ENCODE data around the gene NR2C2. TPM values are rescaled to one million over a fixed set of nuclear protein-coding genes. Genes with fewer than 3 reads are reported as not detected.

The NR2C2 gene
- total and polyA plus RNA-seq, 10 of the 15 experiments (the other 5 are each of a cell fraction or from before 2014, with no cell fraction given), result 2.7 to 30.3 (median 18.3) TPM

DNA sequence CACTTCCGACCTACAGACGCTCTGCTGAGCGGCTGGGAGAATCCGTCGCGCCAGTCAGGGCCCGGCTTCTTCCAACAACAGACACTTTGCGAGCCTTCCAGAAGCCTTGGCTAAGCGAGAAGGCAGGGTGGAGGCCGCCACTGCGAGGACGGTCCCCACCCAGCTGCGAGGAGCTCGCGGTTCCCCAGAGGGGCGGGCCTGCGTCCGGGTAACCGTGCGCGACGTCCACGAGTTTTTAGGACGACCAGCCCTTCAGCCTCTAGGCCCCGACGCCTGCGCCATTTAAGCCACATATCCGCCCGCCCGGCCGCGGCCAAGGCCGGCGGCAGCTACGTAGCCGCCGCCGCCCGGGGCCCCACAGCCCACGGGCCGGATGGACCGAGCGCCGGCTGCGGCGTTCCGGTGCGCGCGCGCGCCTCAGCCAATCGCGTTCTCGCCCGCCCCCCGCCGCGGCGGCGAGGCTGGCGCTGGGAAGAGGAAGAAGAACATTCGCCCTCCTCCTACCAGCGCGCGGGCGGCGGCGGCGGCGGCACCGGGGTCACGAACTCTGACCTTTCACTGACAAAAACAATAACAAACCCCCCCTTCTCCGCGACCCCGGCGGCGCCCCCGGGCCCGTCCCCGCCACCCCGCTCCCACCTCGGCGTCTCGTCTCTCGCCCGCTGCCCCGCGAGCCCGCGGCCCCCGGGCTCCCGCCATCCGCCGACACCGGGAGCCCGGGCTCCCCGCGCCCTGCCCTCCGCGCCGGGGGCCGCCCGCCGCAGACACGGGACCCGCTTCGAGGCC is at the start of gene NR2C2 (continued):
- TF ChIP-seq GABPA (IDR thresholded peaks at IDR 0.05; ENCODE audit: low read depth), result peak; percentile 40; the same call in 1 of the 2 replicates

DNA sequence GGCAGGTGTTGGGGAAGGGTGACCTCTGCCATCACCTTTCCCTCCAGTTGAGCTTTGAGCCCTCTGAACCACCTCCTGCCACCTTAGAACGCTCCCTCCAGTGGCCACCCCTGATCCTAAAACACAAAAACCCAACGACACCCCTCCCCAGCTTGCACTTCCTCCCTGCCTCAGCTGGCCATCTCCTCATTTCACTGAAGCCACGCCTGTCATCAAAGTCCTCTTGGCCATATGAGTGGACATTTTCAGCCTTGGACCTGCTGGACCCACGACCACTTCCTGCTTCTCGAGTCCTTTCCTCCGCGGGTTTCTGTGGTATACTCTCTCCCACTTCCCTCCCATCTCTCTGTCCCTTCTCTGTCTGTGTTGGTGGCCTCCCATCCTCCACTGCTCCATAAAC is 48.5 kb upstream of the NR2C2 start:
- intact Hi-C loops (cut with micrococcal nuclease; ENCODE audit: unreplicated experiment), result no loop called here
- in situ Hi-C loops (cut with MboI), result no loop called here
- DNase-seq (ENCODE audit: low read depth, low spot score), result no peak

DNA sequence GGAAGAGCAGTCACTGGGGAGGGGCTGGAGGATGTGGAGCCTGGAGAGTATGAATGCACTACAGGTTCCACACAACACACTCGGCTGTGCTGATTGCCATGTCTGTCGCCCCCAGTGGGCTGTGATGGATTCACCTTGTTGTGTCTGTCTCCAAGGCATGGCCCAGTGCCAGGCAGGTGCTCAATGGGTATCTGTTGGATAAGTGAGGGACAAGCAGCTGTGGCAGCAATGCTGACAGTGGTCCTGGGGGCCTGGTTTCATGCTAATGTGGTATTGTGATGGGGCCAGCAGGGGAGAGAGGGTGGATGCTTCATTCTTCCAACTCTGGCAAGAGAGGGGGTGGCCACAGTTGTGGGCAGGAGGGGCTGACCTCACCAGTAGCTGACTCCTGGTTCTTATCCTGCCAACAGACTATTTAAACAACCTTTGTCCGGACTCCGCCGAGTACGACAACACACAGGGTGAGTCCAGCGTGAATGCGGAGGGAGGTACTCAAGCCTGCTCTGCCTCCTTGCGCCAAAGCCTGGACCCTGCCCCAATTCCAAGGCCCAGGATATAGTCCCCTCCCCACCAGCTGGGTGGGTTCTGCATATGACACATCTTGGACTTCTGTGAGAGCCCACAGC is 47.3 kb upstream of the NR2C2 start:
- H3K4me3 ChIP-seq, result no peak overlapping the region
- ATAC-seq (peak; percentile 21; the same call in 1 of the 3 replicates), FAIRE-seq (no peak), DNase-seq (ENCODE audit: low read depth, low spot score) (no peak)
- no peak overlapping the region for H3K27ac ChIP-seq (ENCODE audit: control insufficient read depth, insufficient read depth)
- CTCF ChIA-PET, result interaction anchor here (1.2 to 1.3 kb wide), 2 partner anchors 21 to 117 kb away, joined by 3 read pairs; no protein-coding TSS in a partner anchor
- H3K79me2 ChIP-seq (ENCODE audit: control insufficient read depth, insufficient read depth, low read length), result no peaks in the 10 kb centered on the region
- SMC1A ChIA-PET (ENCODE audit: uncharacterized antibody, unreplicated experiment), result no interaction called here
- intact Hi-C loops (cut with micrococcal nuclease; ENCODE audit: unreplicated experiment), result no loop called here
- no peak overlapping the region for H2AFZ ChIP-seq (ENCODE audit: control insufficient read depth, low read depth, low read length)
- BruUV-seq (replicated peaks), result no TSS peak
- H3K36me3 ChIP-seq (ENCODE audit: control insufficient read depth in 2 of 2, insufficient read depth in 2 of 2, low read length in 1 of 2), result no peaks in the 10 kb centered on the region
- no peaks in the 10 kb centered on the region; a peak in 1 of 4 replicates for H3K27me3 ChIP-seq (replicated peaks in 1 of 2; ENCODE audit: control insufficient read depth in 2 of 2, insufficient read depth in 2 of 2, low read length in 1 of 2)
- WGBS (ENCODE audit: insufficient coverage, insufficient replicate concordance, low lambda C conversion rate, missing lambda C conversion rate), result 60% methylated on average over 9 of the region's 9 CpGs
- POLR2A ChIA-PET, result no interaction called here
- no peaks in the 10 kb centered on the region for H3K4me1 ChIP-seq (ENCODE audit: control insufficient read depth, insufficient read depth, low read length)
- in situ Hi-C loops (cut with MboI), result no loop called here
- RAD21 ChIA-PET (ENCODE audit: unreplicated experiment), result no interaction called here
- H3K4me2 ChIP-seq (ENCODE audit: control insufficient read depth, insufficient read depth), result no peak overlapping the region
- no peaks in the 10 kb centered on the region; the same call in 1 of the 3 replicates for H3K9me3 ChIP-seq (replicated peaks; ENCODE audit: control insufficient read depth, insufficient read depth, low read length)
- H4K20me1 ChIP-seq (ENCODE audit: control insufficient read depth, insufficient read depth), result no peaks in the 10 kb centered on the region
- TF ChIP-seq SREBF1 (IDR thresholded peaks at IDR 0.05; ENCODE audit: low read length), result no peak
- TF ChIP-seq SMAD5 (IDR thresholded peaks at IDR 0.05; ENCODE audit: low read depth), result no peak
- no peak overlapping the region for H3K9ac ChIP-seq (ENCODE audit: control insufficient read depth, insufficient read depth, low read length)

More for the DNA sequence above, 48.5 kb upstream of the NR2C2 start:
- no peak overlapping the region for H3K9ac ChIP-seq (ENCODE audit: control insufficient read depth, insufficient read depth, low read length)
- H3K4me2 ChIP-seq (ENCODE audit: control insufficient read depth, insufficient read depth), result no peak overlapping the region
- no peak overlapping the region for H3K4me3 ChIP-seq
- H3K36me3 ChIP-seq (ENCODE audit: control insufficient read depth in 2 of 2, insufficient read depth in 2 of 2, low read length in 1 of 2), result no peaks in the 10 kb centered on the region
- no peaks in the 10 kb centered on the region for H4K20me1 ChIP-seq (ENCODE audit: control insufficient read depth, insufficient read depth)
- no peaks in the 10 kb centered on the region; the same call in 2 of the 3 replicates for H3K9me3 ChIP-seq (replicated peaks; ENCODE audit: control insufficient read depth, insufficient read depth, low read length)
- BruUV-seq (replicated peaks), result no TSS peak
- POLR2A ChIA-PET, result no interaction called here
- 11% methylated on average over 7 of the region's 7 CpGs for WGBS (ENCODE audit: insufficient coverage, insufficient replicate concordance, low lambda C conversion rate, missing lambda C conversion rate)
- H3K27me3 ChIP-seq (replicated peaks in 1 of 2; ENCODE audit: control insufficient read depth in 2 of 2, insufficient read depth in 2 of 2, low read length in 1 of 2), result no peaks in the 10 kb centered on the region; a peak in 1 of 4 replicates
- no peak overlapping the region for H2AFZ ChIP-seq (ENCODE audit: control insufficient read depth, low read depth, low read length)
- H3K79me2 ChIP-seq (ENCODE audit: control insufficient read depth, insufficient read depth, low read length), result no peaks in the 10 kb centered on the region
- no peak for TF ChIP-seq ZNF384 (IDR thresholded peaks at IDR 0.05; ENCODE audit: borderline replicate concordance, low read depth, low read length)
- CTCF ChIA-PET, result interaction anchor here (0.6 kb wide), 1 partner anchor 42 kb away, joined by 3 read pairs; no protein-coding TSS in a partner anchor
- SMC1A ChIA-PET (ENCODE audit: uncharacterized antibody, unreplicated experiment), result no interaction called here
- H3K4me1 ChIP-seq (ENCODE audit: control insufficient read depth, insufficient read depth, low read length), result no peaks in the 10 kb centered on the region
- RAD21 ChIA-PET (ENCODE audit: unreplicated experiment), result no interaction called here
- ATAC-seq (no peak), FAIRE-seq (no peak)
- no peak overlapping the region for H3K27ac ChIP-seq (ENCODE audit: control insufficient read depth, insufficient read depth)
